Measurements from ENCODE around the gene BRD3. TPM values are rescaled to one million over a fixed set of nuclear protein-coding genes. Genes with fewer than 3 reads are reported as not detected.
A peak's percentile ranks its signal among the peaks of the same experiment; 100 is the strongest.
"Not testable (repeated sequence)": the region's sequence is repeated elsewhere in the genome, so short reads cannot be mapped to it uniquely, and the experiment has no call there.

Gene BRD3
- 9.0 and 11.5 TPM in 2 replicates for polyA plus RNA-seq (2014; cell fraction: cytosol; rRNA removed)
- polyA plus RNA-seq (2014; cell fraction: nucleus; rRNA removed): 11.4 and 27.5 TPM in 2 replicates

DNA sequence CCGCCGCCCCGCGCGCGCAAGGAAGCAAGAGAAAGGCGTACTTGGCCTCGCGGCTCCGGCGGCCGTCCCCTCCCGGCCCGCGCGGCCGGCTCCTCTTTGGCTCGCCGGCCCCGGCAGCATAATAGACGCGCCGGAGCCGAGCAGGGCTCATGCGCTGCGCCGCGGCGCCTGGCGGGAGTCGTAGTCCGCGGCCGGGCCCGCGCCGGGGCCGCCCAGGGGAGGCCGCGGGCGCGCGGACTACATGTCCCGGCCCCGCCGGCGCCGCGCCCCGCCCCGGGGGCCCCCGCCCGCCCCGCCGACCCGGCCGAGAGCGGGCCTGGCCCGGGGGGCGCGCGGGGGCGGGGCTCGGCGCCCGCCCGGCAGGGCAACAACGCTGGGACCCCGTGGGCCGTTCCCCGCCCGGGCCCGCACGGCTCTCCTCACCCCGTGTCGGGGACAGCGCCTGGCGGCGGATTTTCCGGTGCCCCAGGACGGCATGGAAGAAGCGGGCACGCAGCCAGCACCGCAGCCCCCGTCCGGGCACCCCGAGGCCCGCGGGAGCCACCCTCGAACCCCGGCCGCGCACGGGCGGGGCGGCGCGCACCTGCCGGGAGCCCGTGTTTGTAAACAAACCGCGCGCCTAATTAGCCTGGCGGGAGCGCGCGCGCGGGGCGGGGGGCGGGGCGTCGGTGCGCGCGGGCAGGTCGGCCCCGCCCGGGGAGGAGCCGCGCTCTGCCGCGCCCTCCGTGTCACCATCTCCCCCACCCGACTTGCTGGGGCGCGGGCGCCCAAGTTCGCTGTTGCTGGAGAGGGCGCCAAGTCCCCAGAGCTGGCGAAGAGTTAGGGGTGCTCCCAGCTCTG lies at the start of gene BRD3:
TSS of gene BRD3 (minus strand) at position 123 of the 840 bp plus-strand sequence. CDS start 14,549 bp downstream, outside the sequence.
- peak; percentile 85 for DNase-seq (ENCODE audit: low spot score)

DNA sequence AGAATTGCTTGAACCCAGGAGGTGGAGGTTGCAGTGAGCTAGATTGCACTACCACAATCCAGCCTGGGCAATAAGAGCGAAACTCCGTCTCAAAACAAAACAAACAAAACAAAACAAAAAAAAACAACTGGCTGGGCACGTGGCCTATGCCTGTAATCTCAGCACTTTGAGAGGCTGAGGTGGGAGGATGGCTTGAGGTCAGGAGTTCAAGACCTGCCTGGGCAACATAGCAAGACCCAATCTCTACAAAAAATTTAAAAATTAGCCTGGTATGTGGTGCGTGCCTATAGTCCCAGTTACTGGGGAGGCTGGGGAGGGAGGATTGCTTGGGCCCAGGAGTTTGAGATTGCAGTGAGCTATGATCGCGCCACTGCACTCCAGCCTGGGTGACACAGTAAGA lies 44.7 kb upstream of the BRD3 start:
- DNase-seq (ENCODE audit: low spot score): no peak

DNA sequence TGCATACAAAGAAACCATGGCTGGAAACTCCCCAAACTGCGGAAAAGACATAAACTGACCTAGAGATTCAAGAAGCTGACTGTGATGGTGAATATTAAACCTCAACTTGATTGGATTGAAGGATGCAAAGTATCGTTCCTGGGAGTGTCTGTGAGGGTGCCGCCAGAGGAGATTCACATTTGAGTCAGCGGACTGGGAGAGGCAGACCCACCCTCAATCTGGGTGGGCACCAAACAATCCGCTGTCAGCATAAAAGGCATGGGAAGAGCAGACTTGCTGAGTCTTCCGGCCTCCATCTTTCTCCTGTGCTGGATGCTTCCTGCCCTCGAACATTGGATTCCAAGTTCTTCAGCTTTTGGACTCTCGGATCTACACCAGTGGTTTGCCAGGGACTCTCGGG lies 43.2 kb upstream of the BRD3 start:
- DNase-seq (ENCODE audit: low spot score): no peak

DNA sequence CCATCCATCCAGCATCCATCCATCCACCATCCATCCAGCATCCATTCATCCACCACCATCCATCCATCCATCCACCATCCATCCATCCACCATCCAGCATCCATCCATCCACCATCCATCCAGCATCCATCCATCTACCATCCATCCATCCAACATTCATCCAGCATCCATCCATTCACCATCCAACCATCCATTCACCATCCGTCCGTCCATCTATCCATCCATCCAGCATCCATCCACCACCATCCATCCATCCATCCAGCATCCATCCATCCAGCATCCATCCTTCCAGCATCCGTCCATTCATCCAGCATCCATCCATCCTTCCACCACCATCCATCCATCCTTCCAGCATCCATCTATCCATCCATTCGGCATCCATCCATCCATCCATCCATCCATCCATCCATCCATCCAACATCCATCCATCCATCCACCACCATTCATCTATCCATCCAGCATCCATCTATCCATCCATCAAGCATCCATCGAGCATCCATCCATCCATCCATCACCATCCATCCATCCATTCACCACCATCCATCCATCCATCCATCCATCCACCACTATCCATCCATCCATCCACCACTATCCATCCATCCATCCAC lies 35.7 kb upstream of the BRD3 start:
- DNase-seq (ENCODE audit: low spot score): no peak

DNA sequence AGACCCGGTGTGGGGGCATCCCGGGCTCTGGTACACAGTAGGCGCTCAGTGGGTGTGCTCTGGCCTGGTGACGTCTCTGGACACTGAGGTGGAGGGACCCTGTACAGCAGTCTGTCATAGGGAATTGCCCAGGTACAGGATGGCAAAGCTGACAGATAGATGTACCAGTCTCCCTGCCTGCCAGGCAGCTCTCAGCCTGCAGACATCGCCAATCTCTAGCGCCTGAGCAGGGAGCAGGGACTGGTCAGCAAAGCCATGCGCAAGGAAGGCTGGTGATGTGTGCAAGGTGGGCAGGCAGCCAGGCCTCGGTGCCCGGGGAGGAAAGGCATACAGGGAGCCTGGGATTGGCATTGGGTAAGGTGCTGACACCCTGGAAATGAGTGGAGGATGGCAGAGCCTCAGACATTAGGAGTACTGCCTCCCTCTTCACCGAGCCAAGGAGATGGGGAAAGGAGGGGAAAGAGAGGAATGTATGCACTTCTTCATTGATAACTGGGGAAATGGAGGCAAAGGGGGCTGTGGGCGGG lies 33.9 kb upstream of the BRD3 start:
- no peak for DNase-seq (ENCODE audit: low spot score)

DNA sequence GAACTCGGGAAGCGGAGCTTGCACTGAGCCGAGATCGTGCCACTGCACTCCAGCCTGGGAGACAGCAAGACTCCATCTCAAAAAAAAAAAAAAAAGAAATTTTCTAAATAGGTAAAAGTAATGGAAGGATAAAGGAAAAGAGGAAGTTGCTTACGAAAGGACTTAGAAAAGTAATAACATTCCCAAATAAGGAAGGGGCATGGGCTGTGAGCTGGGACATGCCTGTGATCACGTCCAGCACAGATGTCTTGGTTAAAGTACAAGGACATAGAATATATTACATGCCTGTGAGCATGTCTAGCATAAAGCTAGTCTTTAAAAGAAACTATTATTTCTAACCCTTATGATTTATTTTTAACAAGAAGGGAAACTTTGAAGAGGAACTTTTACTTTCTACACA lies 33.3 kb upstream of the BRD3 start:
- DNase-seq (ENCODE audit: low spot score): not testable (repeated sequence)

DNA sequence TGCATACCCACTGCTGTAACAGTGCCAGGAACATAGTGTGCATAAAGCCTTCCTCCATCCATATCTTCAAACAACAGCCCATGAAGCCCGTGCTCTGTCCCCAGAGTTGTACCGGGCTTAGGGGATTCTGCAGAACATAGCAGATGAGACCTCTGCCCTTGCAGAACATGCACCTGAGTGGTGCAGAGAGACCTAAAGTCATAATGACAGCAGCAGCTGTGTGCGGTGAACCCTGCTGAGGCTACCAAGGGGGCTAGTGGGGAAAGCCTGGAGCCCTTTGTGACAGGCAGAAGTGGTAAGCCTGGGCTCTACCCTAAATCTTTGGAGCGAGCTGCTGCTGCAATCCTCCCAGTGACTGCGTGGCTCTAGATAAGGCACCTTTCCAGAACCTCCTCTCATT lies 32.2 kb upstream of the BRD3 start:
- DNase-seq (ENCODE audit: low spot score): no peak

DNA sequence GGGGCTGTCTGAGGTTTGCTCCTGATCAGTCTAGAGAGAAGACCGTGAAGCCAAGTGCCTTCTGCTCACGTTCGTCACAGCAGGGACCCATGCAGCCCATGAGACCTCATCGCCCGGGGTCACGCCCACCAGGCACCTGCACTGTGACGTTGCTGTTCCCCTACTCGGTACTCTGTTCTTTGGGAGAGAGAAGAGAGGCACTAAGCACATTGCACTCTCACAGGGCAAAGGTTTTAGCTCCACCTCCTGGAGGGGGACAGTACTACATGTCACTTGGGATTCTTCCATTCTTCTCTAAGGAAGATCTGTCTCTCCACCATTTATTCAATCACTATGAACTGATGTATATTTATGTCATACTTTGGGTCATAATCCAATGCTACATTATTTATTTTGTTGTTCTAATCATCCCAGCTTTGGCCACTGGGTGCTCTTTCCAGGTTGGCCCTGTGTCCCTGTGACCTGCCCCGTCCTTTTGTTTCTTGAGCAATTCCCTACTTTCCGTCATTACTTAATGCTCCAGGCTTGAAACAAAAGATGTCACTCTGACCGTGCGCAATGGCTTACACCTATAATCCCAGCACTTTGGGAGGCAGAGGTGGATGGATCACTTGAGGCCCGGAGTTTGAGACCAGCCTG lies 31.4 kb upstream of the BRD3 start:
- DNase-seq (ENCODE audit: low spot score): peak; percentile 64

DNA sequence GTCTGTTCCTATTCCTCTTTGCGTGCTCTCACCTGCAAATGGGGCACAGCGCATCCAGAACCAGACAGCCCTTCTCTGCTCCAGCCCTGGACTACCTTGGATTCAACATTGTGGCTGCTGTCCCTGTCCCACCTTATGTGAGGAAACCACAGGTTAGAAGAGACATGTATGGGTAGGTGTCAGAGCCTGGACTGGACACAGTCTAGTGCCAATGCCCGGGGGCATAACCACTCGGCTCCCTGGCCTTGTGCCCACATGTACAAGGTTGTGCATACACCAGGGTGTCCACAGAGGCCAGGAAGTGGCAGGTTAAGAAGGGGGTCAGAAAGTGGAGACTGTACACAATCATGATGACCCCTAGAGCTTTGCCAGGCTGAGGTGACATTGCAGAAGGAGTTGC lies 22.1 kb upstream of the BRD3 start:
- DNase-seq (ENCODE audit: low spot score): no peak

DNA sequence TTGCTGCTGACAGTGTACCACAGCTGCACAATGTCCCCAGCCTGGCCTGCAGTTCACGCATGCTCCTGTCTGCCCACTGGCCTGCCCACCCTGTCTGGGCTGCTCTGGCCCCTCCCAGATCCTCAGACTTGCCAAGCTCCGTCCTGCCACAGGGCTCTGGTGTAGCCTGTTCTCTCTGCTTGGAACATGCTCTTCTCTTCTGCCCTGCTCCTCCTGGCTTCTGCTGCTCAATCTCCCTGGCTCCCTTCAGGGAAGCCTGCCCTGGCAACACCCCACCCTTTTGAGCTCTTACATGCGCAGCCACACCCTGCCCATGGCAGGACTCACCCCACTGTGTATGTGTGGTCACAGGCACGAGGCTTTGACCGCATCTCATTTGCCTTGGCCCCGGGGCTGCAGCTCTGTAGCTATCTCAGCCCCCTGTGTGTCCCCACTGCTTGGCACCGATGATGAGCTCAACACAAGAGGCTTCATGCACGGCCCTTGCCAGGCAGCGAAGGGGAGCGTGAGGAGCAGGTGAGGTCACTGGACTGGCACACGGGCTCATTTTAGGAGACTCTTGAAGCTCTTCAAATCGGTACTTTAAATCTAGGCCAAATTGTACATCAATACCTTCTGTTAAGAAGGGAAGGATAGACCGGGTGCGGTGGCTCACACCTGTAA lies 20.4 kb upstream of the BRD3 start:
- no peak for DNase-seq (ENCODE audit: low spot score)

DNA sequence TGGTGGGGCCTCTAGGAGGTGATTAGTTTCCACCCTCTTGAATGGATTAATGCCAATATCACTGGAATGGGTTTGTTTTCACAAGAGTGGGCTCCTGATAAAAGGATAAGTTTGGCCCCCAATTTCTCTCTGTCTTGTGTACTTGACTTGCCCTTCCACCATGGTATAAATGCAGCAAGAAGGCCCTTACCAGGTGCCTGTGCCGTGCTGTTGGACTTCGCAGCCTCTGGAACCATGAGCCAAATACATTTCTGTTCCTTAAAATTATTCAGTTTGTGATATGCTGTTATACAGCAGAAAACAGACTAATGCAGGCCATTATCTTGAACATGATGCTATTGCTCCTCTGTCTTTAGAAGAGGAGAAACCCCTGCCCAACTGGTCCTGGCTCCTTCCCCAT lies 17.8 kb upstream of the BRD3 start:
- no peak for DNase-seq (ENCODE audit: low spot score)

DNA sequence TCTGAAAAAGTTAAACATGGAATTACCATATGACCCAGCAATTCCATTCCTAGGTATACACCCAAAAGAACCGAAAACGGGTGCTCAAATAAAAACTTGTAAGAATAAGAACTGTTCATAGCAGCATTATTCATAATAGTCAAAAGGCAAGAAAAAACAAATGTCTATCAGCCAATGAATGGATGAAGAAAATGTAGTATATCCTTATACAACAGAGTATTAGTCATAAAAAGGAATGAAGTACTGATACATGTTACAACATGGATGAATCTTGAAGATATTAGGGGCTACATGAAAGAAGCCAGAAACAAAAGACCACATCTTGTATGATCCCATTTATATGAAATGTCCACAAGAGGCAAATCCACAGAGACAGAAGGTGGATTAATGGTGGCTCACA lies 15.6 kb upstream of the BRD3 start:
- no peak for DNase-seq (ENCODE audit: low spot score)

DNA sequence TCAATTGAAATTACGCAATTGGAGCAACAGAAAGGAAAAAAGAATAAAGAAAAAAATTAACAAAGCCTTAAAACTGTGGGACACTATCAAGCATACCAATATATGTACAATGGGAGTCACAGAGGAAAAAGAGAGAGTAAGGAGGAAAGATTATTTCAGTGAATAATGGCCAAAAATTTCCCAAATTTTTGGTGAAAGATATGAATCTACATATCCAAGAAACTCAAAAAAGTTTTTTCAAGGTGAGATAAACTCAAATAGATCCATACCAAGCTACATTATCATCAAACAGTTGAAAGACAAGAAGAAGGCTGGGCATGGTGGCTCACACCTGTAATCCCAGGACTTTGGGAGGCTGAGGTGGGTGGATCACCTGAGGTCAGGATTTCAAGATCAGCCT lies 8.8 kb upstream of the BRD3 start:
- no peak for DNase-seq (ENCODE audit: low spot score)

DNA sequence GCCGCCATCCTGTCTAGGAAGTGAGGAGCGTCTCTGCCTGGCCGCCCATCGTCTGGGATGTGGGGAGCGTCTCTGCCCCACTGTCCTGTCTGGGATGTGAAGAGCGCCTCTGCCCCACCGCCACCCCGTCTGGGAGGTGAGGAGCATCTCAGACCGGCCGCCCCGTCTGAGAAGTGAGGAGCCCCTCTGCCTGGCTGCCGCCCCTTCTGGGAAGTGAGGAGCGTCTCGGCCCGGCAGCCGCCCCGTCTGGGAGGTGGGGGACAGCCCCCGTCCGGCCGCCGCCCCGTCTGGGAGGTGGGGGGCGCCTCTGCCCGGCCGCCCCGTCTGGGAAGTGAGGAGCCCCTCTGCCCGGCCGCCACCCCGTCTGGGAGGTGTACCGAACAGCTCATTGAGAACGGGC lies 7.9 kb upstream of the BRD3 start:
- DNase-seq (ENCODE audit: low spot score): not testable (repeated sequence)

DNA sequence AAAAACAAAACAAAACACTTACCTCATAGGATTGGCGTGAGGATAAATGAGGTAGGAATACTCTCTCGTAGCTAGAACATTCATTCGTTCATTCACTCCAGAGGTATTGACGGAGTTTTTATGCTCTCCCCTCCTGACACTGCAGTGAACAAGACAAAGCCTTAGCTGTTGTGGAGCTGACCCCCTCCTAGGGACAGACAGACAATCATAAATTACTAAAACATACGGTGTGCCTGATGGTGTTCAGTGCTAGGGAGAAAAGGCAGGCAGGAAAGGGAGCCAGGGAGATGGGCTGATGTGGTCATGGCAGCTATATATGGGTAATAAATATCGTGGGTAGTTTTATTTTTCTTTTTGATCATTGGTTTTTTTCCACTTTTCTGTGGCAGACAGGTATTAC lies 5.7 kb upstream of the BRD3 start:
- no peak for DNase-seq (ENCODE audit: low spot score)

DNA sequence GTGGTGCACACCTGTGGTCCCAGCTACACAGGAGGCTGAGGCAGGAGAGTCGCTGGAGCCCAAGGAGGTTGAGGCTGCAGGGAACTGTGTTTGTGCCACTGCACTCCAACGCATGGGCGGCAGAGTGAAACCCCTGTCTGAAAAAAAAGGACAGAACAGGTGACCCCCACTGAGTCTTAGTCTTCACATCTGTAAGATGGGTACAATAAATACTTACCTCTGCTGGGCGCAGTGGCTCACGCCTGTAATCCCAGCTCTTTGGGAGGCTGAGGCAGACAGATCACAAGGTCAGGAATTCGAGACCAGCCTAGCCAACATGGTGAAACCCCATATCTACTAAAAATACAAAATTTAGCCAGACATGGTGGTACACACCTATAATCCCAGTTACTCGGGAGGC lies 4.9 kb upstream of the BRD3 start:
- not testable (repeated sequence) for DNase-seq (ENCODE audit: low spot score)

DNA sequence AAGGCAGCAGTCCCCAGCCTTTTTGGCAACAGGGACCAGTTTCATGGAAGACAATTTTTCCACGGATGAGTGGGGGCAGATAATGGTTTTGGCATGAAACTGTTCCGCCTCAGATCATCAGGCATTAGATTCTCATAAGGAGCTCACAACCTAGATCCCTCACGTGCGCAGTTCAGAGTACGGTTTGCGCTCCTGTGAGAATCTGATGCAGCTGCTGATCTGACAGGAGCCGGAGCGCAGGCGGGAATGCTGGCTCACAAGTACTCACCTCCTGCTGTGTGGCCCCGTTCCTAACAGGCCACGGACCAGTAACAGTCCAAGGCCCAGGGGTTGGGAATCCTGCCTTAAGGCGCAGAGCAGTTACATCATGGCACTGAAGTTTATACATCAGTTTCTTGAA lies 3.3 kb upstream of the BRD3 start:
- DNase-seq (ENCODE audit: low spot score): no peak

DNA sequence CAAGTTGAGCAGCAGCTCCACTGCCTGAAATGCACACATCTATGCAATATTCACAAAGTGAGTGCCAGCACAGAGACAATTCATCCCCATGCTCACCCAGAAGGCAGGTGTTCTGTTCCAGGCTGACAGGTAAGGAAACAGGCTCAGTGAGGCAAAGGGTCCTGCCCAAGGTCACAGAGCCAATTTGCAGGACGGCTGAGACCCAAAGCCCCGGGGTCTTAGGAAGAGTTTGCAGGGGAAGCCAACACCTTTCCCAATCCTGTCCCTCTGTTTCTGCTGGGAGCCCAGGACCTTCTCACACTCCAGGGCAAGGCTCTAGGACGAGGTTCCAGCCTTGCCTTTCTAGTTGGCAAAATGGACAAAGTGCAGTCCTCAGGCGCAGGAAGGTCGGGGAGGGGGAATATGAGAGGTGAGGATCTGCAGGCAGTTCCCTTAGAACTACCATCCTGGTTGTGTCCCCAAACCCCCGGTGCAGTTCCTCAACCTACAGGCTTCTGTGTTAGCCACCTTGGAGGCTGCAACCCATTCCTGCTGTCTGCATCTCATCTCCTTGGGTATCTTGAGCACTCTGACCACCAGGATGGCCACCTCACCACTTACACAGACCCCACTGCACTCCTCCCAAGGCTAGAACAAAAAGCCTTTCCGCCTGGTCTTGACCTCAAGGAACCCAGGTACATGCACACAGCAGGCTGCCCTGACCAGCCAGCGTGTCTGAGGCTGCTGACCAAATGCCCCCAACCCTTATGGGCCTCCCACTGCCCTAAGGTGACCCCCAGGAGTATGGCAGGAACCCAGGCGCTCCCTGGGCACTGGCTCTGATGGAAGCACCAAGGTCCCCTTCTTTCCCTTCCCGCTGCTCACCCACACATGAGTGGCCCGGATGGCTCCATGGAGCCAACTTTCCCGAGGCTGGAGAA lies 1.9 kb upstream of the BRD3 start:
- DNase-seq (ENCODE audit: low spot score): no peak

DNA sequence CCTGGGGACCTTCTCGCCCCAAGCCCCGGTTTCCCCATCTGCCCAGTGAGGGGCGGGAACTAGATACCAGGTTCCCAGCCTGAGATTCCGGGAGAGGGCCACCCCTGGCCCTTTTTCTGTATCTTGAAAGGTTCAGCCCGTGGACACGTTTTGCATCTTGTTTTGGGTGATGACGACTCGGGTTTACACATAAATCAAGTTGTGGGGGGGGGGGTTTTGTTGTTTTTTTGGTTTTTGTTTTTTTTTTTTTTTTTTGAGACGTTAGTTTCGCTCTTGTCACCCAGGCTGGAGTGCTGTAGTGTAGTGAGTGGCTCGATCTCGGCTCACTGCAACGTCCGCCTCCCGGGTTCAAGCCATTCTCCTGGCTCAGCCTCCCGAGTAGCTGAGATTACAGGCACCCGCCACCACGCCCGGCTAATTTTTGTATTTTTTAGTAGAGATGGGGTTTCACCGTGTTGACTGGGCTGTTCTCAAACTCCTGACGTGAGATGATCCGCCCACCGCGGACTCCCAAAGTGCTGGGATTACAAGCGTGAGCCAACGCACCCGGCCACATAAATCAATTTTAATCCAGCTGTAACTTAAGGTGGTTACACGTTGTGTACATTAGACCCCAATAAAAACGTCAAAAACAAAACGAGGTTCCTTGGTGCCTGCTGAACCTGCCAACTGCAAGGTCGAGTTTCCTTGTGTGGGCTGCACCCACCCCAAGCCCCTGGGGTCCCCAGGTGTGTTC lies 1.1 kb upstream of the BRD3 start:
- no peak for DNase-seq (ENCODE audit: low spot score)

Measured in SK-N-DZ (cell line).